ENCODE measurements around the gene LECT2. TPM values are rescaled to one million over a fixed set of nuclear protein-coding genes. Genes with fewer than 3 reads are reported as not detected.

Gene LECT2
- total RNA-seq, 1 donor from 2014 or later, result not detected

DNA sequence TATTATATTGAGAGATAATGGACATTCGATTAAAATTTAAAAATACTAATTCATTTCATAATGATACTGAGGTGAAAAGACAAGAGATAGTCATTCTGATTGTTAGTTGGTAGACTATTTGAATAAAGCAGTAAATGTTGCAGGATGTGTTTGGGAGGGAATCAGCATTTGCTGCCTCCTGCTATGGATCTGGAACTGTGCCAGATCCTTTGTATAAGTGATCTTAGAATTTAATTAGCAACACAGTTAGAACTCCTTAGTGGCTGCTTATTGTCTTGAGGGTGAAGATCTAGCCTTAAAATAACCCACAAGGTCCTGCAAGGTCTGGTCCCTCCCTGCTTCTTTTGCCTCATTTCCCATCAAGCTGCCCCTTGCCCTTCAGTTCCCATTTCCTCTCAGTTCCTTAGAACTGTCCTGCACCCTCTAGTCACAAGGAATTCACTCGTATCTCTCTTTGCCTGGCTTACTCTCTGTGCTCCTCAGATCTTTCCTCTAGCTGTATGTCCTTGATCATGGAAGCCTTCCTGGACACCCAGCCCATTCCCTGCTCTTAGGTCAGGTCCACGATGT lies 12.5 kb downstream of the LECT2 start:
- DNase-seq (ENCODE audit: extremely low spot score, unreplicated experiment), result no peak
- Mint-ChIP-seq H3K27ac (no peak overlapping the region), H3K4me3 (no peak overlapping the region), H3K4me1 (ENCODE audit: unreplicated experiment) (peaks cover 13% of the 10 kb centered on the region), H3K9me3 (no peaks in the 10 kb centered on the region), H3K27me3 (peaks cover 29% of the 10 kb centered on the region), H3K36me3 (no peaks in the 10 kb centered on the region)
- TF ChIP-seq CTCF (conservative IDR thresholded peaks at IDR 0.05), result no peak

DNA sequence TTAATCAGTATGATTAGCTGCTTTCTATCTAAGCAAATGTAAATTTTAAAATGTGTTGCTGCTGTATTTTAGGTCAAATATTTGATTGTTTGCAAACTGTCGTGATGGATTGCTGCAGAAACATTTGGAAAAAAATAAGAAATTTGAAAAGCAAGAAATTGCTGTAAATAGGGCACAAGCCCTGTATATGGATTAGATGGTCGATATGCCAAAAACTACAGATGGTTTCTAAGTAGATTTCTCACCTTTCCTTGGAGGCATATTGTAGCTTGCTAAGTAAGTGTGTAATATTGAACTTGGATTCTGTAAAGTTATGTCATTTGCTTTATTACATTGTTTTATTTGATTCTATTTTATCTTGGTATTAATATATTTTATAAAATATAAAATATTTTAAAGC lies 13.1 kb downstream of the LECT2 start:
- Mint-ChIP-seq H3K36me3 (no peaks in the 10 kb centered on the region), H3K9me3 (no peaks in the 10 kb centered on the region), H3K27me3 (peaks cover 30% of the 10 kb centered on the region), H3K4me3 (no peak overlapping the region), H3K27ac (no peak overlapping the region), H3K4me1 (ENCODE audit: unreplicated experiment) (peaks cover 13% of the 10 kb centered on the region)
- TF ChIP-seq CTCF (conservative IDR thresholded peaks at IDR 0.05), result no peak
- no peak for DNase-seq (ENCODE audit: extremely low spot score, unreplicated experiment)

- DNase-seq (ENCODE audit: extremely low spot score, unreplicated experiment), result no peak
- Mint-ChIP-seq H3K27ac (no peak overlapping the region), H3K27me3 (peaks cover 49% of the 10 kb centered on the region), H3K4me1 (ENCODE audit: unreplicated experiment) (peaks cover 7% of the 10 kb centered on the region), H3K4me3 (no peak overlapping the region), H3K9me3 (no peaks in the 10 kb centered on the region), H3K36me3 (no peaks in the 10 kb centered on the region)
- no peak for TF ChIP-seq CTCF (conservative IDR thresholded peaks at IDR 0.05)
Observed at GRCh38 chr5:135937245-135937911, 17.4 kb downstream of the LECT2 start.

DNA sequence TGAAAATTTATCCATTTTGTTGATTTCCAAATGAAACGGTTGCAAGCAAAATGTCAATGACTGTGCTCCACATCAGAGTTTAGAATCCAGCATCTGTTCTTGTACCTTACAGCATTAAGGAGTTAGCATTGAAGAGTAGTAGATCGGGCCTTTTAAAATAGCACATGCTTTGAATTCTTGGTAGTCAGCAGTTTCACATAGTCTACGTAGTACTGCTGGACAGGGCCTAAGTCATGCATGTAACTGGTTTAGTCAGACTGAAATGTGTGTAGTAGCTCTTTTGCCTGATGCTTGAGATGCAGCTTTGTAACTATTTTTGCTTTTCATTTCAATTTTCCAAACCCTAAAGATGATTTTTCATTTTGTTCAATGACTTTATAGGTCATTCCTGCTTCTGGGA lies 19.8 kb downstream of the LECT2 start:
- no peaks in the 10 kb centered on the region for H3K36me3 Mint-ChIP-seq

DNA sequence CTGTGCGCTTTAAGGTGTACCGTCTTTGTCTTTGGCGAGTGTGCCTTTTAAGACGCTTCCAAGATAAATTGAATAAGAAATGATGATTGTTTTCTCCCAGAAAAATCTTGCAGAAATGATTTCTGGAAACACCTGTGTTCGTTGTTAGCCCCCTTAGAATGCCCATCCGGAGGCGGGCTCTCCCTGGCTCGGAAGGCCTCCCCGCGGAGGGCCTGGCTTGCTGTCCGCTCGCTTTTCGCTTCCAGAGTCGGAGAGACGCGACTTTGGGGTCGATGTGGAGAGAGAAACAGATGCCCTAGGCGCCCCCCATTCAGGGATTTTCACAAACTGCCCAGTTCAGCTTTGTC lies 23.9 kb downstream of the LECT2 start:
- no peak for DNase-seq (ENCODE audit: extremely low spot score, unreplicated experiment)
- peaks cover 77% of the 10 kb centered on the region for H3K27me3 Mint-ChIP-seq
- peaks cover 5% of the 10 kb centered on the region for H3K4me1 Mint-ChIP-seq (ENCODE audit: unreplicated experiment)
- H3K9me3 Mint-ChIP-seq, result no peaks in the 10 kb centered on the region
- no peaks in the 10 kb centered on the region for H3K36me3 Mint-ChIP-seq
- no peak overlapping the region for H3K27ac Mint-ChIP-seq
- peak overlapping the region; percentile 85 for H3K4me3 Mint-ChIP-seq
- no peak for TF ChIP-seq CTCF (conservative IDR thresholded peaks at IDR 0.05)

More for the DNA sequence above, 19.8 kb downstream of the LECT2 start:
- peaks cover 62% of the 10 kb centered on the region for H3K27me3 Mint-ChIP-seq
- no peaks in the 10 kb centered on the region for H3K9me3 Mint-ChIP-seq
- H3K4me1 Mint-ChIP-seq (ENCODE audit: unreplicated experiment), result peaks cover 5% of the 10 kb centered on the region
- H3K4me3 Mint-ChIP-seq, result no peak overlapping the region
- DNase-seq (ENCODE audit: extremely low spot score, unreplicated experiment), result no peak
- TF ChIP-seq CTCF (conservative IDR thresholded peaks at IDR 0.05), result no peak
- H3K27ac Mint-ChIP-seq, result no peak overlapping the region

Measured in type B pancreatic cell (in vitro differentiated cells).